ENCODE results near the gene ARHGDIB.

Gene ARHGDIB

DNA sequence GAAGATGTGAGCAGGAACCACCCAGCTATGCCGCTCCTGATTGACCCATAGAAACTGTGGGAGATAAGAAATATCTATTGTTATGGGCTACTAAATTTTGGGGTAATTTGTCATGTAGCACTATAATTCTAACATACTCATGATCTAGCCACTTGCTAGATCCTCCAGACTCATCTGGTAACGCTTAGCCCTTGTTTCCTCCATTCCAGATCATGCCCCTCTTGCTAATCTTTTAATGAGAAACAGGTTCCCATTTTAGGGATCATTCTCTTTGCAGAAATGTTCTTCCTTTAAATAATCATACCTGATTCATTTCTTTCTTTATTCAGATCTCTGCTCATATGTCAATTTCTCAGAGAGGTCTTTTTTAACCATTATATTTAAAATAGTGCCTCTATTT is 3.8 kb upstream of the ARHGDIB start:
- ATAC-seq (no peak), DNase-seq (ENCODE audit: low spot score in 2 of 2) (no peak)
- H3K4me1 Mint-ChIP-seq, result peaks cover 30% of the 10 kb centered on the region
- H3K36me3 Mint-ChIP-seq, result peaks cover 14% of the 10 kb centered on the region
- H3K4me3 Mint-ChIP-seq, result no peak overlapping the region
- H3K9me3 Mint-ChIP-seq, result no peaks in the 10 kb centered on the region
- peak overlapping the region; percentile 96 for H3K27ac Mint-ChIP-seq

DNA sequence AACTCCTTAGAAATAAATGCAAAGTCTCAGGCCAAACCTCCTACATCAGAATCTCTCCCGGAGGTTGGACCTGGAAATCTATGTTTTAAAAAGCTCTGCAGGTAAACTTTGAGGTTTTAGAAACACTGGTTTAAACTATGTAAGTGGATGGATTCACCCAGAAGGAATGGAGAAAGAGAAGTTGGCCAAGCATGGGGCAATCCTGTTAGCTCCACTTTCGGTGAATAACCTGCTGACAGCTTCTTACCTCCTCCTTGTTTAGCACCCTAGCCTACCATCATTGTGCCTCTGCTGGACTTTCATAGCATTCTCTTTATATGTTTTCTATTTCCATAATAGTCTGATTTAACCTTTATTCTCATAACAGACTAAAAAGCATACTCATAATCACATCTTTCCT is 3.0 kb upstream of the ARHGDIB start:
- no peak for DNase-seq (ENCODE audit: low spot score in 2 of 2)
- no peak for ATAC-seq
- Mint-ChIP-seq H3K36me3 (peaks cover 20% of the 10 kb centered on the region), H3K27ac (peak overlapping the region; percentile 96), H3K4me1 (peaks cover 33% of the 10 kb centered on the region), H3K4me3 (no peak overlapping the region), H3K9me3 (no peaks in the 10 kb centered on the region)

DNA sequence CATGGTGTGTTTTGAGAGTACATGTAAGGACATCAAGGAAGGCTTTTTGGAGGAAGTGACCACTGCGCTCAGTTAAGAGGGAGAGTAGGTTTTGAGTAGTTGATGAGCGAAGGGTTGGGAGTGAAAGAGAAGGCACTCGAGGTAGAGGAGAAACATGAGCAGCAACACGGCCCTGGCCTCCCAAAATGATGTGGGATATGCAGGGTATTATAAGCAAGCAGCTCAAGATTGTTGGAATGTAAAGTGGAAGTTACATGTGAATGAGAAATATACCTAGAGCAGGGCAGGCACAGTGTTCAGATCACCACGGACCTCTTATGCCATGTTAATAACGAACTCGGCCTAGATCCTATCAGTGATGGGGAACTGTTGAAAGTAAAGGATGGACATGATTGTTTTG is 2.1 kb upstream of the ARHGDIB start:
- peaks cover 28% of the 10 kb centered on the region for H3K36me3 Mint-ChIP-seq
- H3K9me3 Mint-ChIP-seq, result no peaks in the 10 kb centered on the region
- no peak for DNase-seq (ENCODE audit: low spot score in 2 of 2)
- H3K4me1 Mint-ChIP-seq, result peaks cover 36% of the 10 kb centered on the region
- H3K27ac Mint-ChIP-seq, result peak overlapping the region; percentile 96
- ATAC-seq, result no peak
- peak overlapping the region; percentile 96 for H3K4me3 Mint-ChIP-seq

DNA sequence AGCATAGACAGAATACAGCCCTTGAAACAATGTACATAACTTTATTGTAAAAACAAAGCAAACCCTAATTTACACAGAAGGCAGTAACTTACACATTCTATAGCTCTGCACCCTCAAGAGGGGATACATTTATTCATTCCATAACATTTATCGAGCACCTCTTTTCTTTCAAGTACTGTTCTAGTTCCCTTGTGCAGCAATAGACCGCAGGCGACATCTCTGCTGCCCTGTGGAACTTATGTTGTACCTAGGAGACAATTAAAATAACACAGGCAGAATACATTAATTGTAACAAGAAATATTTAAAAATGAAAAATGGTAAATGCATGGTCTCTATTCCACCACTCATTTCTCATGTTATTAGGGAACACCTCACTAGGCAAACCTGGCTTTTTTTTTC is 1.4 kb upstream of the ARHGDIB start:
- H3K4me3 Mint-ChIP-seq, result peak overlapping the region; percentile 96
- peaks cover 40% of the 10 kb centered on the region for H3K4me1 Mint-ChIP-seq

DNA sequence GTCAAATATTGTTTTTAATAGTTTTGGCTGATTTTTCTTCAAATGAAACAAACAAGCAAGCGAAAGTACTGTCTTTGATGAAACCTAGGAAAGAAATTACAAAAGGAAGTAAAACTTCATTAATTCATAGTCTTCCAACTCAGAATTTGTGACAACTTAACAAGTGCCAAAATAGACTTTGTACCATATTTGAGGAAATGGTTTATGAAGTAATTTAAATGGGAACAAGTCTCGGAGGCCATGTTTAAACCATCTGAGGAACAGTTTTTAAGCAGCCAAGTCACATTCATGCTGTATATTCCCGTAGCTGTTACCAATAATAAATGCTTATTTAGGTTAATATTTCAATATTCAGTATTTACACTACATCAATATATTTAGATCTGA is 745 bp upstream of the ARHGDIB start:
- ATAC-seq, result no peak

More for the DNA sequence above, 1.4 kb upstream of the ARHGDIB start:
- peak overlapping the region; percentile 96 for H3K27ac Mint-ChIP-seq
- peaks cover 36% of the 10 kb centered on the region for H3K36me3 Mint-ChIP-seq
- ATAC-seq, result no peak
- no peaks in the 10 kb centered on the region for H3K9me3 Mint-ChIP-seq
- no peak for DNase-seq (ENCODE audit: low spot score in 2 of 2)

DNA sequence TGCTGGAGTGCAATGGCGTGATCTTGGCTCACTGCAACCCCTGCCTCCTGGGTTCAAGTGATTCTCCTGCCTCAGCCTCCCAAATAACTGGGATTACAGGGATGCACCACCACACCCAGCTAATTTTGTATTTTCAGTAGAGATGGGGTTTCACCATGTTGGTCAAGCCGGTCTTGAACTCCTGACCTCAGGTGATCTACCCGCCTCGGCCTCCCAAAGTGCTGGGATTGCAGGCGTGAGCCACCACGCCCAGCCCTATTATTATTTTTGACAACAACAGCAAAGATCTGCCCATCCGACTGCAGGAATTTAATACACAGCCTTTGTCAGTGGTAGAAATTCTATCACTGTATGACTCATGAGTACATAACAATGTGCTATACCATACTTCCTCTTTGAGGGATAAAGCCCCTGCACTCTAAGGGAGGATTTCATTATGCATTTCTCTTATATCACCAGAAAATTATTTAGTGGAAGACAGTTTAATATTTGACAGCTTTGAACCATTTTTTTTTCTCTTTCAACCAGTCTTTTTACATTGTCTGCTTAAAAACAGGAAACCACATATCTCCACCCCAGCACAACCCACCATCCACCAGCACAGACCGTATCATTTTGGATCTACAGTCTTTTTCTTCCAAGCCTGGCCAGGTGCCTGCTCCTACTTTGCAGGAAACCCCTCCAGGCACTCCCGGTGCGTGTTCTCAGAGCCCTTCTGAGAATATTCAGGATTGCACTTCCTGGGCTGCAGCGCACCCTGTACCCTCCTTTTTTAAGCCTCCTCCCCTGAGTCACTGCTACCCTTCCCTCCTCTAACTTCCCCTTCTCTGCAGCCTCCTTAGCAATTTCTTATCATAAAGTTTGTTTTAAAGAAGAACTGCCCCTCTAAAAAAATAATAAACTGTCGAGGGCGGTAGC is 594 bp downstream of the ARHGDIB start:
- H3K9me3 Mint-ChIP-seq, result no peaks in the 10 kb centered on the region
- ATAC-seq, result peak; percentile 68
- H3K36me3 Mint-ChIP-seq, result peaks cover 54% of the 10 kb centered on the region
- H3K27ac Mint-ChIP-seq, result peak overlapping the region; percentile 96
- DNase-seq (ENCODE audit: low spot score in 2 of 2), result no peak
- H3K4me3 Mint-ChIP-seq, result peak overlapping the region; percentile 96
- H3K4me1 Mint-ChIP-seq, result peaks cover 54% of the 10 kb centered on the region

More for the DNA sequence above, 745 bp upstream of the ARHGDIB start:
- Mint-ChIP-seq H3K4me3 (peak overlapping the region; percentile 96), H3K36me3 (peaks cover 42% of the 10 kb centered on the region), H3K27ac (peak overlapping the region; percentile 96), H3K4me1 (peaks cover 46% of the 10 kb centered on the region), H3K9me3 (no peaks in the 10 kb centered on the region)
- DNase-seq (ENCODE audit: low spot score in 2 of 2), result no peak

DNA sequence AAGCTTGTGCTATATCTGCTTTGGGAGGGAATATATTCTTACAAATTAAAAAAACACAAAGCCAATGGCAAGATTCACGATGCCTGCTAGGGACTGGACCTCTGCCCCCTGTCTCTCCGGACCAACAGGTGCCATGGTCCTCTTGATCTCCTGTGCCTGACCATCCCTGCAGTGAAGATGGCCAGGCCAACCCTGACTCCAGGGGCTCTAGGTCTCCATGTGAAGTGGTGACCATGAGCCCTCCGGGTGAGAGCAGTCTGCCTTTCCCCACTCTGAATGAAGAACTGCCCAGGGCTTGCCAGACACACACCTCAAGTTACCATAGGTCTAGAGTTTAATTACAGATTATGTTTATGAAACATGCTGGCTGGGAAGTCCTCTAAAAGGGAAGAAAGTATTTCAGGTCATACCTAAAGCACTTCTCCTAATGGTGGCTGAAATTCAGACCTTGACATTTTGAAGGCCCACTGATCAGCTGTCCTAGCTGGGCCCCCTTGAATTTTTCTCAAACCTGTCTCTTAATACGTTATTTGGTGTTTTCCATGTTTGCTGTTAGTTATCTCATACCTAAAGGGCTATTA is 1.4 kb downstream of the ARHGDIB start:
- no peak for DNase-seq (ENCODE audit: low spot score in 2 of 2)
- no peaks in the 10 kb centered on the region for H3K9me3 Mint-ChIP-seq
- H3K27ac Mint-ChIP-seq, result peak overlapping the region; percentile 96
- H3K36me3 Mint-ChIP-seq, result peaks cover 59% of the 10 kb centered on the region
- H3K4me1 Mint-ChIP-seq, result peaks cover 48% of the 10 kb centered on the region
- H3K4me3 Mint-ChIP-seq, result peak overlapping the region; percentile 96
- ATAC-seq, result no peak

DNA sequence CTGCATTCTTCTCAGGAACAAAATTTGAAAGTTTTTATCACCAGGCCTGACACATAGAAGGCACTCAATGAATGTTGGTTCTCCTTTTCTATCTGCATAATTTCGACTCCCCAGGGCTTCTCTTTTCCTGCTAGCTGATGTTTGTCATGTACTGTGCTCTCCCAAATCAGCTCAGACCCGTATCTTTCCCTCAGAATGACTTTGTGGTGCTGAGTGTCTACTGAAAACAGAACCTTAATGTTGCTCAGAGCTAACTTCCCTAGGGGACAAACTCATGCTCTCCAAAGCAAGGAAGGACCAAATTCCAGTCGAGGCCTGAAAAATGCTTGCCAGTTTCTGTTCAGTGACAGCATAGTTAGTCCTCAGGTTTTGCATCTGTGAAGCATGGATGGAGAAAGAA is 1.9 kb downstream of the ARHGDIB start:
- Mint-ChIP-seq H3K36me3 (peaks cover 65% of the 10 kb centered on the region), H3K4me1 (peaks cover 45% of the 10 kb centered on the region), H3K4me3 (peak overlapping the region; percentile 96), H3K27ac (peak overlapping the region; percentile 96), H3K9me3 (no peaks in the 10 kb centered on the region)
- ATAC-seq, result no peak
- DNase-seq (ENCODE audit: low spot score in 2 of 2), result no peak

DNA sequence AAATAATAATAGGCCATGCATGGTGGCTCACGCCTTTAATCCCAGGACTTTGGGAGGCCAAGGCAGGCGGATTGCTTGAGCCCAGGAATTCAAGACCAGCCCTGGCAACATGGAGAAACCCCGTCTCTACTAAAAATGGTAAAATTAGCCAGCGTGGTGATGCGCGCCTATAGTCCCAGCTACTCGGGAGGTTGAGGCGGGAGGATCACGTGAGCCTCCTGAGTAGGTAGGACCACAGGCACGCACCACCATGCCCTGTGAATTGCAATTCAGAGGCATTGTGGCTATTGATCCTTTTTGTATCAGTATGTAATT is 2.3 kb downstream of the ARHGDIB start:
- peak overlapping the region; percentile 96 for H3K27ac Mint-ChIP-seq
- peaks cover 45% of the 10 kb centered on the region for H3K4me1 Mint-ChIP-seq
- H3K4me3 Mint-ChIP-seq, result peak overlapping the region; percentile 96
- DNase-seq (ENCODE audit: low spot score in 2 of 2) (no peak), ATAC-seq (no peak)
- H3K9me3 Mint-ChIP-seq, result no peaks in the 10 kb centered on the region
- H3K36me3 Mint-ChIP-seq, result peaks cover 69% of the 10 kb centered on the region

DNA sequence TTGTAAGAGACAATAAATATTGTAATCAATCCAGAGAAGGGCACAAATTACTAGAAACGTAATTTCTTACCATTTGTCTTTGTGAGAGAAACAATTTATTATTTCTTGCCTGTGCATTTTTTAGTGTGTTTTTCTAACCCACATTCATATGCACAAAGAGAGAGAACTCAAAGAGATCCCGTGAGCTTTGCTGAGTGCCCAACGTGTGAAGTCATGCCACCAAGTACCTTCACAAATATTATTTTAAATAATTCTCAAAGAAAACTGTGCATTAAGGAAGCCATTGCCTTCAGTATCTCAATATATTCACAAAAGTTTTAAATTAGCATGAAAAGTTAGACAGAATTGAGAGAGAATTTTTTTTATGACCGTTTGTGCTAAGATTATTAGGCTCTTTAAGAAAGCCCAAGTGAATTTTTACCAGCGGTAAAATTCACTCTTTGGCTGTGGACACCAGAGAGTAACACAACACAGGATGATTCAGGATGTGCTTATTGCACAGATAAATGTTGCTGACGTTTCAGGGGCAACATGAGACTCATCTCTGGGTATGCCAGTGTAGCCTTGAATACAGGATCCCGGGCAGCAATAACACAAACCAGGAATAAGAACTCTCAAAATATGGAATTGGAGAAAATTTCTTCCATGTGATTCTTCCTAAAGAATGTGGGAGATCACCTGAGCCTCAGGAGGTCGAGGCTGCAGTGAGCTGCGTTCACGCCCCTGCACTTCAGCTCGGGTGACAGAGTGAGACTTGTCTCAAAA is 2.9 kb downstream of the ARHGDIB start:
- peak overlapping the region; percentile 96 for H3K4me3 Mint-ChIP-seq
- peaks cover 74% of the 10 kb centered on the region for H3K36me3 Mint-ChIP-seq
- ATAC-seq (peak; percentile 47), DNase-seq (ENCODE audit: low spot score in 2 of 2) (no peak)
- H3K4me1 Mint-ChIP-seq, result peaks cover 45% of the 10 kb centered on the region
- H3K27ac Mint-ChIP-seq, result peak overlapping the region; percentile 96
- no peaks in the 10 kb centered on the region for H3K9me3 Mint-ChIP-seq

DNA sequence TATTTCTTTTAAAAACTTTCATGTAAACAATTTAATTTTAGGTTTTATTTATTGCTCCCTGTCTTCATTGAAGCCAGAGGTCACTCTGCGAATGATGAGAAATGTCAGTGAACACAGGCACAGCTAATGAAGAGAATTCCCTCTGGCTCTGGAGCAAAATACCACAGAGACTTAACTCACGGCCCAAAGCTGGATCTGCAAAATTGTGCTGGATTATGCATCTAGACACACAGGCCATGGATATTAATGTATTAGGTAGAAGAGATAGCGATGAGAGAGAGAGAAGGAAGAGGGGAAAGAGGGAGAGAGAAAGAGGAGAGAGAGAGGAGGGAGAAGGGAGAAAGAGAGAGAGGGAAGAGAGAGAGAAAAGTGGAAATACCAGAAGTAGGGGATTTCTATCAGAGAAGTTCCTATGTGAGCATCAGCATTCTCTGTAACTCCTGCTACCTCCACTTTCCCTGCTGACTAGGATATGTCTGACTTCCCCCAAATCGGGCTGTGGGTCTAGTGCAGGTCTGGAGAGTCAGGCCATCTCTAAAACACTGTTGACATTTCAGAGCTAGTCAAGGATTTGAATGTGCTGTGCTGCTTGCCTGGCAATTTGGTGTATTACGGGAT is 3.7 kb downstream of the ARHGDIB start:
- no peak for ATAC-seq
- no peaks in the 10 kb centered on the region for H3K9me3 Mint-ChIP-seq
- peaks cover 82% of the 10 kb centered on the region for H3K36me3 Mint-ChIP-seq
- peak overlapping the region; percentile 96 for H3K4me3 Mint-ChIP-seq
- peak overlapping the region; percentile 96 for H3K27ac Mint-ChIP-seq
- no peak for DNase-seq (ENCODE audit: low spot score in 2 of 2)
- H3K4me1 Mint-ChIP-seq, result peaks cover 49% of the 10 kb centered on the region

DNA sequence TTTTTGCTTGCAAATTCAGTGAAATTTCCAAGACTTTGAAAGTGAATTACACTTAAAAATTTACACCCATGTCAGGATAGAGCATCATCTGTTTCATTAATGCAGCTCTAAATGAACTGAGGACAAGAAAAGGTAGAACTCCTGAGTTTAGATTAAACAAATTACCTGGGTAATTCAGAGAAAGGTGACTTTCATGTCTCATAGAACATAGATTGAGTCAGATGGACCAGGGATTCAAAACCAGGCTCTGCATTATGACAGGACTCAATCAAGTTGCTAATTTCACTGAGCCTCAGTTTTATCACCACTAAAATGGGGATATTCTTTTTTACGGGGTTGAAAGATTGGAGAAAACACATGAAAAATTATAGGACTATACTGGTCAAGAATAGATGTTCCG is 4.5 kb downstream of the ARHGDIB start:
- Mint-ChIP-seq H3K4me1 (peaks cover 56% of the 10 kb centered on the region), H3K9me3 (no peaks in the 10 kb centered on the region), H3K4me3 (peak overlapping the region; percentile 96), H3K27ac (peak overlapping the region; percentile 96), H3K36me3 (peaks cover 90% of the 10 kb centered on the region)
- DNase-seq (ENCODE audit: low spot score in 2 of 2) (no peak), ATAC-seq (no peak)

DNA sequence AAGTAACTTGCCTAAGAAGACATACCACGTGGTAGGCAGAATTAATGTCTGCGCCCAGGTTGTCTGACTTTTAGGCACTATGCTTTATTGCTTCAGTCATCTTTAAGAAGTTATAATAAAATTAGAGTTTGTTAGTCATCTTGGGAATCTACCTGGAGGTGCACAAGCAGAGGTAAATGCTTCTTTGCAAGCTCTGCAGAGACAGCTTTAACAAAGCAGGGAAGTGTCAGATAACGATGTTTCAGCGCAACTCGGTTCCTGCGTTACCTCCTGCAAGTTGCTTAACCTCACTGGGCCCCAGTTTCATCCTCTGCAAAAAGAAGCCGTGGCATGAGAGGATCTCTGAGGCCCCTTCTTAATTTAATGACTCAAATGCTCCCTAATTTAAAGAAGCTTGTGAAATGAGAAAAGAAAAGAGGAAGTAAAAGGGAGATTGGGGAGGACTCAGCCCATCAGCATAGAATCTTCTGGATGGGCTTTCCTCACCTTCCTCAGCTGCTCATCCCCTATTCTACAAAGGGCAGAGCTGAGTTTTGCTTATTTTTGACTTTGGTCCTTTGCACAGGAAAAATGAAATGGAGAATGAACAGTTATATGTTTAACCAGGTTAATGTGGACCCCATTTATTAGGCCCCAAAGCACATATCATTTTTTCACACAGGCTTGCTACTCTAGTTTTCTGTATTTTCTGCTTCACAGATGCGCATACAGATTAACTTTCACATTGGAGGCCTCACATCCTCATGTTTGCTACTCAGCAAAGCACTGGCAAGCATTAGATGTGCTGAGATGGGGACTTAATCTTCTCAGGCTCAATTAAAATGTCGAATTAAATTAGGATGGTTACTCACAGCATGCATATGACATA is 5.1 kb downstream of the ARHGDIB start:
- ATAC-seq (peak; percentile 11), DNase-seq (ENCODE audit: low spot score in 2 of 2) (no peak)
- Mint-ChIP-seq H3K36me3 (peaks cover 92% of the 10 kb centered on the region), H3K4me1 (peaks cover 63% of the 10 kb centered on the region), H3K9me3 (no peaks in the 10 kb centered on the region), H3K27ac (peak overlapping the region; percentile 96), H3K4me3 (peak overlapping the region; percentile 96)

DNA sequence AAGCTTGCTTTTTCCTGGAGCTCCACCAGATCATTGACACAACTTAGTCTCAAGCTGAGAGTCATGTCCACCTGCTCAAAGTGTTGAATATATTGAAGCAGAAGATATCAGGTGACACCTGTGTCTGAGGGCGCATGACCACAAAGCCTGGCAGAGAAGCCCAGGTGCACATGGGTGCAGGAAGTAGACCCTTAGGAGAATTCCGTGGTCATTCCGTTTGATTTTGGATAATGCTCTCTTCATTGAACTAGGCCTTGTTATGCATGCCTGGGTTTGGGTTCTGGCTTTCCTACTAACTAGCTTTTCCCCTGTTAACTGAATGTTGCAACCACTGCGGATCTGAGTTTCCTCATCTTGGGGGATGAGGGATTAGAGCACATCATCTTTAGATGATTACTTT is 7.1 kb downstream of the ARHGDIB start:
- Mint-ChIP-seq H3K27ac (peak overlapping the region; percentile 96), H3K9me3 (no peaks in the 10 kb centered on the region), H3K4me3 (peak overlapping the region; percentile 66), H3K36me3 (peaks cover 95% of the 10 kb centered on the region), H3K4me1 (peaks cover 74% of the 10 kb centered on the region)
- DNase-seq (ENCODE audit: low spot score in 2 of 2), result no peak
- ATAC-seq, result no peak
